GM19467 (cell line): ENCODE data around the gene EXOC8.

ENCODE experiments used
- ATAC-seq: cut with Tn5 transposase; IDR thresholded peaks from one replicate; pipeline ENCODE4 v1.9.1; 2021; ENCODE audit warnings: mild to moderate bottlenecking, moderate library complexity; ENCODE audit not compliant: unreplicated experiment

EXOC8 gene

DNA sequence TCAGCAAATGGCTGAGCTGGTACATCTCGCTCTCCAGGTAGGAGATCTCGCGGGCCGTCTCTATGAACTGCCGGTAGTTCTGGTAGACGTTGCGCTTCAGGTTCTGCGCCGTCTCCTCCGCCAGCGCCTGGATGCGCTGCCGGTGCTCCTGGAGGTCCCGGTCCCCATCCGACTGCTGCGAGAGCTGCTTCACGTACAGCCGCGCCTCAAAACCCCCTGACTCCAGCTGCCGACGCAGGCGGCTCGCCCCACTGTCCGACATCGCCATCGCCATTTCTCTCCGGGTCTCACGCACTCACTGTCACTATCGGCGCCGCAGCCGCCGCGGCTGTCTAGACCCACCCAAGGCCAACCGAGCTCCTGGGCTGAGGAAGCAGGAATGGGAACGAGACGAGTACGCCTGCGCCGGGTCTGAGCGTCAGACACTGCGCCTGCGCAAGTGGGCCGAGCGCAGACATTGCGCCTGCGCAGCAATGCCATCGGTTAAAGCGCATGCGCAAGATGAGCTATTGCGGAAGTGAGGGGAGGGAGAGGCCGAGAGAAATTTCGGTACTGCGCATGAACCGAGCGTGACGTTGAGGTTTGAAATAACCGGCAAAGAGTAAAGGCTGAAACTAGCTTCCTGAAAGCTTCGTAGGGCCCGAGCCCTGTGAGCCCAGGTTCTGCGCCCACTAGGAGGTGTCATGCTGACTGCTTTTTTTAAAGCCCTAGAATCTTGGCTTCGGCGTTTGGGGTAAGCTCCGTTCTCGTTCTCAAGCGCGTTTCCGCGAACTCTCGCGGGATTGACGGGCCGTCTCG is at the start of gene EXOC8:
TSS of gene EXOC8 (minus strand) at position 381 of the 798 bp plus-strand sequence. CDS start at position 274, 107 bp downstream.
- peak; percentile 80 for ATAC-seq

- no peak for ATAC-seq
Observed at GRCh38 chr1:231386466-231386865, 48.8 kb upstream of the EXOC8 start.

- ATAC-seq = no peak
Observed at GRCh38 chr1:231385416-231385748, 47.7 kb upstream of the EXOC8 start.

- no peak for ATAC-seq
Observed at GRCh38 chr1:231384696-231385415, 47.2 kb upstream of the EXOC8 start.

DNA sequence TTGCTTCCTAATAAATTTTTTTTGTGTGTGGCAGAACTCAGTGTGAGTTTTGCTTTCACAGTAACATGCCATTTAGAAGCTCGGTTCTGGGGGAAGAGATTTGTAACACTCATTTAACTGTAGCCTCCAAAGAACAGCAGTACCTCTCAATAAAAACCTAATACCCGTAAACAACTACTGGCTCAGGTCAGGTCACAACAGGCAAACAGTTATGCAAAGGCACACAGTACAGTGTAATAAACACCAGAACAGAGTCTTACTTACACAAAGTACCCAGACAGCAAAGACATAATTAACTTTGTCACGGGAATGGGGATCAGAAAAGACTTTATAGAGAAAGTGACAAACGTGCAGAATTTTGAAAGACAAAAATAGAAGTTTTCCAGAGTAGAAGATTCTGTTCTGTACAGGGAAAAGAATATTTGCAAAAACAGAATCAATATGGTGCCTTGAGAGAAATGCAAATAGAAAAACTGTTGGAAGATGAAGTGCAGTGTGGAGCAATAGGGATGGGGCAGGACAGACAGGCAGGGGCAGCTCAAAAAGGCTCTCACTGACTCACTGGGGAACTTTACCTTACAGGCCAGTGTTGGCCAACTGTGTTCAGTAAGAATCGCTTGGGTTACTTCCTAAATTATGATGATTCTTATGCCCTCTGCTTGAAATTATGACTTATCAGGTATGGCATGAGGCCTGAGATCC is 45.7 kb upstream of the EXOC8 start:
- ATAC-seq = no peak

- no peak for ATAC-seq
Observed at GRCh38 chr1:231382426-231382825, 44.8 kb upstream of the EXOC8 start.

GRCh38 chr1:231381729-231382128 is 44.1 kb upstream of the EXOC8 start:
- ATAC-seq = no peak

DNA sequence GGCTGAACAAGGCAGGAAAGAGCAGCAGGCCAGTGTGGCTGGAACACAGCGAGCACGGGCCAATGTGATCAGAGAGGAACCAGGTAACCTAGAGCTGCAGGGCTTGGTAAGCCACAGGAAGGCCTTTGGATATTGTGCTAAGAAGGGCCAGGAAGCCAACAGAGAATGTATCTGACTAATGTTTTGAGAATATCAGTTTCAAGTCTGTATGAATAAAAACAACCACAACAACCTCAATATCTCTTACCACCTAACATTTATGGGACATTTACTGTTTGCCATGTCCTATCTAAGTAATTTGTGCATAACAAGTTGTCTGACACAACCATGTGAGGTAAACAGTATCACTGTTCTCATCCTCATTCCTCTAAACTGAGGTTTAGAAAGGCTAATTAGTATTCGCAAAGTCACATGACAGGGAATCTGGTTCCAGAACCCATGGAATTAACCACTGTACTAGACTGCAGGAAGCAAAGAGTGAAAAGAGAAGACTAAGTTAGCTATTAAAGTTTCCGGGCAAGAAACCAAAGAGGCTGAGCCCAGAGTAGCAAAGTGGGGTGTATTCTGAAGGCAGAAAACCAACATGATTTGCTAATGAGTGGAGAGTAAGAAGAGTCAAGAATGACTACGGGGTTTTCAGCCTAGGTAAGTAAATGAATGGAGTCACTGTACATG is 39.4 kb upstream of the EXOC8 start:
- ATAC-seq = no peak

DNA sequence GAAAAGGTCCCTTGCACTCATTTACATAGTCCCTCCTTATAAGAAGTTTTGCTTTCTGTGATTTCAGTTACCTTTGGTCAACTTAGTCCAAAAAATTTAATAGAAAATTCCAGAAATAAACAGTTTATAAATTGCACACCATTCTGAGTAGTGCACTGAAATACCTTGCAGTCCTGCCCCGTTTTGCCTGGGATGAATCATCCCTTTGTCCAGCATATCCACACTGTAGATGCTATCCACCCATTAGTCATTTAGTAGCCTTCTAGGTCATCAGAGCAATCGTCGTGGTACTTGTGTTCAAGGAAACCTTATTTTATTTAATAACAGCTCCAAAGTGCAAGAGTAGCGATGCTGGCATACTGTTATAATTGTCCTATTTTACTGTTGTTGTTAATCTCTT is 38.4 kb upstream of the EXOC8 start:
- ATAC-seq = no peak

DNA sequence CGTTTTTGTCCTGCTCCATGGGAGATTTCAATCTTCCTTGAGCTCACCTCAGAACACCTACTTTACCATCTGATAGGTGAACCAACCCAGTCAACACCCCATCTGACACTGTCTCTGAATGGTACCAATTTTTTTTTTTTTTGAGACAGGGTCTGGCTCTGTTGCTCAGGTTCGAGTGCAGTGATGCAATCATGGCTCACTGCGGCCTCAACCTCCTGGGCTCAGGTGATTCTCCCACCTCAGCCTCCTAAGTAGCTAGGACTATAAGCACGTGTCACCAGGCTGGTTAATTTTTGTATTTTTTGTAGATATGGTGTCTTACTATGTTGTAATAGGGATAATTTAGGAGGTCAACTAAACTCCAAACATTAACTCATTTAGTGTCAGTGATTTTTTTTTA is 36.7 kb upstream of the EXOC8 start:
- ATAC-seq = no peak

DNA sequence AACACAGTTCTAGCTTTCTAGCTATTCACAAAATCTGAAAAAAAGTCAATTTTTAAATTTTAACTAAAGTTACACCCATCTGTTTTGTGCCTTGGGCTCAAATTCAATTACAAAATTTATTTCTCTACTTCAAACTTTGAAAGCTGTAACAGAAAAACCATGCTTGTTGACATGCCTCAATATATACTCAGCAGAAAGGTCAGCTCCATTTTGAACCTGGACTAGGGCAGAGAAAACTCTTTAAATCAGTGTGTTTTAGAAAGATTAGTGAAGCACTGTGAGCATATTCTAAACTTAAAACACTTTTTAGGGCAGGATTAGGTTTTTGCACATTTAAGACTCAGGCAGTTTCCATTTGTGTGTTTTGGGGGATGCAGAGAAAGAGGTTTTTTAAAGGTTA is 34.8 kb upstream of the EXOC8 start:
- ATAC-seq = no peak

GRCh38 chr1:231369282-231369681 is 31.6 kb upstream of the EXOC8 start:
- ATAC-seq = no peak

DNA sequence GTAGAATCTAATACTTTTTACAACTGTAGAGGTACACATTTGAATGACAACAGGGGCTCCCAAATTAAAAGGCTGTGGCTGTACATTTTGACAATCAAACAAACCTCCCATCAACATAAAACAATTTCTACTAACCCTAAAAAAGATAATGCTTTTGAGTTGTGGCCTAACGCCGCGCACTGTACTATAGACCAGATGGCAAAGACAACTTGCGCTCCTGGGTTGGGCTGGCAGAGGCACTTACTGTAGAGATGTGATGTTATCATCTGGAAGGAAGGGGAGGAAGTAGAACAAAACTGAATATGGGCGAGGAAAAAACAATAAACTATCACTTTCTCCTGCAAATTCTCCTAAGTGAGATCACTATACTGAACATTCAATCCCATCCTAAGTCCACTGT is 26.5 kb upstream of the EXOC8 start:
- no peak for ATAC-seq

DNA sequence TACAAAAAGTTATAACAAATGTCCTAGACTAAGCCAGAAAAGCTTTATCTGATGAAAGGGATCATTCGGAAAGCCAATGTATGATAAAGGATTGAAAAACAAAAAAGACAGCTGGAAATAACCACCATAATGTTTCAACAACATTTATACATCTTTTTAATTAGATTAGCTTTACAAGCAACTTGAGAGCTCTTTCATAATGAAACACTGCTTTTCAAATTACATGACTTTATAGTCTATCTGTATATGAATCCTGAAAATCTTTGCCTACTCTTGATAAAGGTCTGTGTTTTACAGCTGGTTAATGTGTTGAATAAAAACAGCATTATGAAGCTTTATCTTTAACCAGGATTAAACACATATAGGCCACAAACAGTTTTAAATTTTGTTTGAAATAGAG is 26.0 kb upstream of the EXOC8 start:
- ATAC-seq = no peak

- no peak for ATAC-seq
Observed at GRCh38 chr1:231362325-231362724, 24.7 kb upstream of the EXOC8 start.

DNA sequence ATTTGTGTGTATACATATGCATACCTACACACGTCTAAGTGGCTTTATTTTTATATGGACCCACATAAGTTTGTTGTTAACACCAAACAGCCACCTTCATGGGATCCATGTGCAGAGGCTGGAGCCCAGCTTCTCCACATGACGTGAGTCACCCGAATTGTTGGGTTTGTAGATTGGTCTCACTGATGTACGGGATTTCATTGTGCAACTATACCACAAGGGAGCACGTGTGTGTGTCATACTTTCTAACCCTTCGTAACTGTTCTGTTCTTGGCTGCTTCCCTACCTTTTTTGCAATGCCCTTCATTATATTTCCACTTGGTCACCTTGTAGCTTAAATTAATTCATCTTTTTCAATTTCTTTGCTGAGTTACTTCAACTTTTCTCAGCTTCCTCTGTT is 21.5 kb upstream of the EXOC8 start:
- no peak for ATAC-seq

DNA sequence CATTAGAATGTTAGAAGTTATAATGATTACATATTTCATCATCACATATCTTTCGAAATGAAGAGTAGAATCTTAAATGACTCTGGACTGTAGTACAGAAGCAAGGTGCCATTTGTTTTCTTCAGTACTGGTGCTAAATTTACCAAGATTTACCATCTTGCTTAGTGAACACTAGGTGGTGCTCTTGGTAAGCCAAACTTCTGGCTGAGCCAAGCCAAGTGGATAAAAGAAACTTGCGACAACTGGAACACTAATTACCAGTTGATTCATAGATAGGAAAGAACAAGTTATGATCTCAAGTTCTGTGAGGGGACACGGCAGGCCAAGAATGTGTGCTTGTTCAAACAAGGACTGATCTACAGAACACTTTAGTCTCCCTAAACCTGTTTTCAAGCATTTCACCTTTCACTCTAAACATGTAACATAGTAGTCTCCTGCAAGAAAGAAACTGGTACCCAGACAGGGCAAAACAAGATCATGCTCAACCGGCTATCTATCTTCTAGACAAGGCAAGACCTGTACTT is 20.2 kb upstream of the EXOC8 start:
- peak; percentile 80 for ATAC-seq

DNA sequence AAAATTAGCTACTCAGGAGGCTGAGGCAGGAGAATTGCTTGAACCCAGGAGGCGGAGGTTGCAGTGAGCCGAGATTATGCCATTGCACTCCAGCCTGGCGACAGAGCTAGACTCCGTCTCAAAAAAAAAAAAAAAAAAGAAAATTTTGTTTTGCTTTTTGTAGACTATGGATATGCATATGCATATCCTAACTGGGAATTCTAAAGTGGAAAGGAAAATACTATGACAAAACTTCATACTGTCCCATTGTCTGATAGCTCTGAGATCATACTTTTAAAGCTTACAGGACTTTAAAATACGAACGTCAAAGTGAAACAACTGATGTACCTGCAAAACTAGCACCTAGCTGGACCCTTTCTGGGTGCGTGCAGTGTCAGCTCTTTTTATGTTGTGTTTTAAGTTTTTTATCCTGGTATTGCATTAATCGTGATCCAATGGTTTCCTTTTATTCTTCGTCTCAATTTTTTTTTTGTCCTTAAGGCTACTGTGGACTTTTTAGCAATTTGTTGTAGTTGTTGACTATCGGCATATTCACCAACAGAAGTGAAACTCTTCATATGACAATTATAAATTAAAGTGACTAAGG is 19.6 kb upstream of the EXOC8 start:
- ATAC-seq = no peak

DNA sequence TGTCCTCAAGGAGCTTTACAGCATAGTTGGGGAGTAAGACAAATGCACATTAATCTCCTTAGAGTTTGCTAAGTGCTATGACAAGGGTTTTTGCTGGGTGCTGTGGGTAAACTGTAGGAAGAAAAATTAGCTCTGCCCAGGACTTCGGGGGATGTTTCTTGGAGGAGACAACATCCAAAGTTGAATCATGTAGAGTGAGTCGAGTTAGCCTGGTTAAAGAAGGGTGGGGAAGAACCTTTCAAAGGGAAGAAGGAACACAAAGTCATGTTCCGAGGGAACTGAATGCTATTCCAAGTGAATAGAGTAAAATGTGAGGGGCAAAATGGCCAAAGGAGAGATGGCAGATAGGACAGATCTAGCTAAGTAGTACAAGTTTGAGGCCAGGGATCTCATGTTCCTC is 17.5 kb upstream of the EXOC8 start:
- no peak for ATAC-seq

- ATAC-seq = no peak
Observed at GRCh38 chr1:231354330-231355020, 16.8 kb upstream of the EXOC8 start.
